OCI-LY3 (cell line): ENCODE measurements around the gene EIF4EBP2.

Source experiments
- CTCF ChIP-seq: fragments of 200-600, 300-600 bp; sonication (generic); IDR thresholded peaks from 2 replicates; pipeline ENCODE4 v1.5.1; 2014; ENCODE audit warnings: antibody characterized with exemption, low read length, low read depth
- EZH2phosphoT487 ChIP-seq: fragments of 200-600 bp; shearing (Covaris generic); IDR thresholded peaks from 2 replicates; pipeline ENCODE4 v1.6.1; 2018; ENCODE audit warnings: antibody characterized with exemption, mixed run types, low read depth

DNA sequence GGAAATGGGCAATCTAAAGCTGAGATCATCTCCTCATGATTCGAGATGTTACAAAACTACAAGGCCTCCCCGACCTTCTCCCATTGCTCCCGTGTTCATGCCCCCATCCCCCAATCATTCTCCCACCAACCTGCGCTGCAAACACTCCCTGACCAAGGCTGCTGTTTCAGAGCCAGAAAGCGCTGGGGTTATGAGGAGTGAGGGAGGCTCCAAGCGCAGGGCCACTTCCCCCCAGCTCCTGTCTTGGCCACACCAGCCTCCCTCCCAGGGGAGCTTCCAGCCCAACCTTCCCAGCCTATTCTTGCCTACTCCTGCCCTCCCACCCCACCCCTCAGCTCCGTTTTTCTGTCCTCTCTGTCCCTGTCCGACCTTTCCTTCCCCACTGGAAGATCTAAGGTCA lies 52.2 kb downstream of the EIF4EBP2 start:
- no peak for TF ChIP-seq CTCF
- TF ChIP-seq EZH2phosphoT487, result no peak
